Smooth muscle cell (in vitro differentiated cells): ENCODE results near the gene PCSK1. TPM values are rescaled to one million over a fixed set of nuclear protein-coding genes. Genes with fewer than 3 reads are reported as not detected.

Experiments
- DNase-seq: peaks from one replicate; lab custom pipeline; 2025; ENCODE audit not compliant: unreplicated experiment; lab: John Stamatoyannopoulos, UW
- H2AFZ ChIP-seq: fragments of 200-600 bp; sonication (generic); 2 replicates; pipeline ENCODE4 v1.6.0; 2016; ENCODE audit warnings: antibody characterized with exemption, low read depth, mild to moderate bottlenecking
- H3F3A ChIP-seq: fragments of 200-600 bp; sonication (generic); 2 replicates; pipeline ENCODE4 v1.6.0; 2017; ENCODE audit warnings: antibody characterized with exemption, low read depth
- H3K27ac ChIP-seq: fragments of 200-600 bp; sonication (generic); 2 replicates; pipeline ENCODE4 v1.5.1; 2016; ENCODE audit warnings: low read depth, mild to moderate bottlenecking
- H3K27me3 ChIP-seq: fragments of 200-600 bp; sonication (generic); 2 replicates; pipeline ENCODE4 v1.6.1; 2016; ENCODE audit warnings: low read depth, mild to moderate bottlenecking
- H3K36me3 ChIP-seq: fragments of 200-600 bp; sonication (generic); 2 replicates; pipeline ENCODE4 v1.5.1; 2016; ENCODE audit warnings: low read depth
- H3K4me1 ChIP-seq: fragments of 200-600 bp; sonication (generic); 2 replicates; pipeline ENCODE4 v1.5.1; 2016; ENCODE audit warnings: low read depth
- H3K4me2 ChIP-seq: fragments of 200-600 bp; sonication (generic); 2 replicates; pipeline ENCODE4 v1.6.0; 2016; ENCODE audit warnings: mild to moderate bottlenecking
- H3K4me3 ChIP-seq: fragments of 200-600 bp; sonication (generic); 2 replicates; pipeline ENCODE4 v1.5.1; 2016; ENCODE audit warnings: mild to moderate bottlenecking
- H3K79me2 ChIP-seq: fragments of 200-600 bp; sonication (generic); 2 replicates; pipeline ENCODE4 v1.6.0; 2016; ENCODE audit warnings: low read depth, mild to moderate bottlenecking
- H3K9ac ChIP-seq: fragments of 200-600 bp; sonication (generic); 2 replicates; pipeline ENCODE4 v1.6.0; 2016; ENCODE audit warnings: low read depth
- H3K9me3 ChIP-seq: fragments of 200-600 bp; sonication (generic); replicated peaks from 2 replicates; pipeline ENCODE4 v1.5.1; 2016; ENCODE audit warnings: low read depth
- H4K20me1 ChIP-seq: fragments of 200-600 bp; sonication (generic); 2 replicates; pipeline ENCODE4 v1.6.0; 2016; ENCODE audit warnings: low read depth
- CTCF ChIP-seq: fragments of 200-600 bp; sonication (generic); IDR thresholded peaks from 2 replicates; pipeline ENCODE4 v1.5.1; 2017; ENCODE audit warnings: borderline replicate concordance, mild to moderate bottlenecking, antibody characterized with exemption; ENCODE audit not compliant: insufficient read depth, poor library complexity, severe bottlenecking
- WGBS: methylation state at CpG from one replicate; pipeline ENCODE4 v1.1.7; 2016; ENCODE audit warnings: low lambda C conversion rate; 5-methylcytosine and 5-hydroxymethylcytosine counted together
- polyA plus RNA-seq: library from polyadenylated mRNA; unstranded; fragments of >200 nt; fragmentation: Nextera tagmentation; extraction: Ambion mirVana; gene quantifications from 2 replicates; pipeline ENCODE4 v1.2.1, GENCODE V29; 2016
- total RNA-seq: library from RNA; depleted of rRNA; stranded (reverse); fragments of >200 nt; gene quantifications from 2 replicates; pipeline ENCODE4 v1.2.3, GENCODE V29; 2014

Gene PCSK1
- total and polyA plus RNA-seq, 2 experiments from 2014 or later, result 0.32 to 1.1 TPM

- TF ChIP-seq CTCF, result no peak
- no peak overlapping the region for H3K9ac ChIP-seq
- H3K27me3 ChIP-seq, result peaks cover 17% of the 10 kb centered on the region
- H2AFZ ChIP-seq, result no peak overlapping the region
- no peak overlapping the region for H3K4me3 ChIP-seq
- no peaks in the 10 kb centered on the region for H3K9me3 ChIP-seq
- no peak overlapping the region for H3K27ac ChIP-seq
- H3K4me1 ChIP-seq, result no peaks in the 10 kb centered on the region
- H3K79me2 ChIP-seq, result no peaks in the 10 kb centered on the region
- DNase-seq, result no peak
- no peaks in the 10 kb centered on the region for H3F3A ChIP-seq
- no peaks in the 10 kb centered on the region for H4K20me1 ChIP-seq
- H3K4me2 ChIP-seq, result no peak overlapping the region
- WGBS, result 76% methylated on average over 3 of the region's 3 CpGs
- no peaks in the 10 kb centered on the region for H3K36me3 ChIP-seq
Observed at GRCh38 chr5:96439477-96440184, 6.6 kb upstream of the PCSK1 start.

- H3K27me3 ChIP-seq, result peaks cover 62% of the 10 kb centered on the region
- H3F3A ChIP-seq, result no peaks in the 10 kb centered on the region
Observed at GRCh38 chr5:96434201-96434645, 1.2 kb upstream of the PCSK1 start.

GRCh38 chr5:96432216-96433065 lies 607 bp downstream of the PCSK1 start:
- Histone ChIP-seq H4K20me1 (no peaks in the 10 kb centered on the region), H3K4me1 (peaks cover 14% of the 10 kb centered on the region), H3F3A (no peaks in the 10 kb centered on the region), H3K9ac (no peak overlapping the region), H3K36me3 (no peaks in the 10 kb centered on the region), H3K4me2 (peak overlapping the region; percentile 54), H2AFZ (no peak overlapping the region), H3K9me3 (no peaks in the 10 kb centered on the region), H3K27ac (no peak overlapping the region), H3K27me3 (peaks cover 56% of the 10 kb centered on the region), H3K4me3 (no peak overlapping the region), H3K79me2 (no peaks in the 10 kb centered on the region)
- WGBS, result under 1% methylated on average over 41 of the region's 41 CpGs
- no peak for TF ChIP-seq CTCF
- no peak for DNase-seq

More at GRCh38 chr5:96434201-96434645, 1.2 kb upstream of the PCSK1 start:
- Histone ChIP-seq H4K20me1 (no peaks in the 10 kb centered on the region), H3K9ac (no peak overlapping the region), H3K9me3 (no peaks in the 10 kb centered on the region), H3K4me1 (peaks cover 14% of the 10 kb centered on the region), H3K27ac (no peak overlapping the region), H2AFZ (no peak overlapping the region), H3K4me3 (no peak overlapping the region), H3K36me3 (no peaks in the 10 kb centered on the region), H3K4me2 (no peak overlapping the region), H3K79me2 (no peaks in the 10 kb centered on the region)
- TF ChIP-seq CTCF, result no peak
- DNase-seq, result peak; percentile 10
- WGBS, result 3% methylated on average over 11 of the region's 11 CpGs
